GM18502 (cell line): ENCODE results near the gene SHISA3.
A peak's percentile ranks its signal among the peaks of the same experiment; 100 is the strongest.
"Not testable (repeated sequence)": the region's sequence is repeated elsewhere in the genome, so short reads cannot be mapped to it uniquely, and the experiment has no call there.

Experiments used
- ATAC-seq: cut with Tn5 transposase; IDR thresholded peaks from one replicate; pipeline ENCODE4 v1.9.1; 2021; ENCODE audit warnings: mild to moderate bottlenecking; ENCODE audit not compliant: unreplicated experiment, poor library complexity

The SHISA3 gene

DNA sequence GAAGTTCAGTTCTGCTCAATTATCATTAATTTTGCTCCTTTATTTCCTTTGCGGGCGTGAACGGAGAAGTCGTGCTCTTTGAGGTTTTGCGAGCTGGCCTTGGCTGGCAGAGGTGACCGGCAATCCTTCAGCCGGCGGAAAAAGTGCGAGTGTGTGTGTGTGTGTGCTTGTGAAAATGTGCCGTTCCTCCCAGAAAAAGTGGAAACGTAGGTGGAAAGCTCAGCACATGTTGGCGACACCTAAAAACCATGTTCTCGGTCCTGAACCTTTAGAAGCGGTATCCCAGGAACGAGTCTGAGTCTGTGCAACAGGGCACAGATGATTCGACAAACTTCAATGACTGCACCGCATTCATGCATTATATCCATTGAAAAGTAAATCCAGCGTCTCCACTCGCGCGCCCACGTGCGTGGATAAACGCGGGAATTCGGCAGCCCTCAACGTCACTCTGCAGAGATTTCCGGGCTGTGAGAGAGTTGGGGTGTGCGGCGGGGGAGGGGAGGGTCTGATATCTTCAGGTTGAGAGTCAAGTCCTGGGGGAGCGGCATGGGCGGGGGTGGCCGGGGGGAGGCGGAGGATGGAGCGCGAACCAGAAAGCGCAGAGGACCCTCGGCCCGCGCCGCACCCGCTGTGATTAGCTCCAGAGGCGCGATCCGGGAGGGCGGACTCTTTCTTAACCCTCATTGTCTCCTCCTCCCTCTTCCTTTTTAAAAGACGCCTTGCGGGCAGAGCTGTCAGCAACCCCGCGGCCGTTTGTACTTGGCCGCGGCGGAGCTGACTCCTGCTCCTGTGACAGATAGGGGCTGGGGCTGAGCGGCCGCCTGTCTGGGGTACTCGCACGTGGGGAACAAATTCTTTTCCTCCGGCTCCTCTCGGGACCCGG lies at the start of gene SHISA3:
TSS of gene SHISA3 (plus strand) at position 737 of the 883 bp plus-strand sequence. CDS start 569 bp downstream, outside the sequence.
- peak; percentile 57 for ATAC-seq

DNA sequence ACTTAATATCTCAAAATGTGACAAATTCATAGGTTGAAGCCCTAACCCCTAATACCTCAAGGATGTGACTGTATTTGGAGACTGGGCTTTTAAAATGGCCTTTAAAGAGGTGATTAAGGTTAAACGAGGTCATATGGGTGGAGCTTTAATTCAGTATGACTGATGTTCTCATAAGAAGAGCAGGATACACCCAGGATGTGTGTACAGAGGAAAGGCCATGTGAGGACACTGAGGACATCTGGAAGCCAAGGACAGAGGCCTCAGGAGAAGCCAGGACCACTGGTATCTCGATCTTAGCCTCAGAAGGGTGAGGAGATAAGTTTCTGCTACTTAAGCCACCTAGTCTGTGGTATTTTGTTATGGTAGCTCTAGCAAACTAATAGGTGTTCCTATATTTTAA lies 49.0 kb upstream of the SHISA3 start:
- ATAC-seq, result no peak

GRCh38 chr4:42348692-42349091 lies 48.6 kb upstream of the SHISA3 start:
- ATAC-seq, result no peak

DNA sequence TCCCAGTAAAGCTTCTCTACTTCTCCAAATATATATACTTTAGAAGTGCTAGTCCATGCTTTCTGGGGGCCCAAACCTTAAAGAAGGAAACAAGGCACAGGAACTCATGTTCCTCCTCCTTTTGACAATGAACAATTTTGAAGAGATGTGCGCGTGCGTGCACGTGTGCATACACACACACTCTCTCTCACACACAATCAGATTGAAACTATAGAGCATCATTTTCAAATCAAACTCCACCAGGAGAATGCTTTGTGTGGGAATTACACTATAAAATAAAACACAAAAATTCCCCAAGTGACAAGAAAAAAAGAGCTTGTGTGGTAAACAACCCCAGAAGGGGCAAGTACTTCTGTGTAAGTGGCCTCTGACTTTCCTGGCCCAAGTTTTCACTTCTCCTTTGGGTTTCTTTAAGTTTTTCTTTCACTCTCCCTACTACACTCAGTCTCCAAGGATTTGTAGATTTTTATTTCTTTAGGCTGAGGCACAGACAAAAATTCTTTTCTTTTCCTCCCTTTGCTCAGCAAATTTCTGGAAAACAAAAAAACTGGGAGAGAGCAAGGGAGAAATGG lies 46.6 kb upstream of the SHISA3 start:
- peak; percentile 66 for ATAC-seq

DNA sequence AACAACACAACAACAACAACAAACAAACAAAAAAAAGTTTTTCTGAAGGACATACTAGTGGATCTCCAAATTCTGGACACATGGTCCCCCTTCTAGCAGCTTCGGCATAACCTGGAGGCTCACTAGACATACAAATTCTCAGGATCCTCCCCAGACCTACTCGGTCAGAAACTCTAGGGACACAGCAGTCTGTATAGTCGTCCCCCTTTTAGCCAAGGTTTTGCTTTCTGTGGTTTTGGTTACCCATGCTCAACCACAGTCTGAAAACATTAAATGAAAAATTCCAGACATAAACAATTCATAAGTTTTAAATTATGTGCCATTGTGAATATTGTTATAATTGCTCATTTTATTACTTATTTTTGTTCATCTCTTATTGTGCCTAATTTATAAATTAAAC lies 45.2 kb upstream of the SHISA3 start:
- no peak for ATAC-seq

DNA sequence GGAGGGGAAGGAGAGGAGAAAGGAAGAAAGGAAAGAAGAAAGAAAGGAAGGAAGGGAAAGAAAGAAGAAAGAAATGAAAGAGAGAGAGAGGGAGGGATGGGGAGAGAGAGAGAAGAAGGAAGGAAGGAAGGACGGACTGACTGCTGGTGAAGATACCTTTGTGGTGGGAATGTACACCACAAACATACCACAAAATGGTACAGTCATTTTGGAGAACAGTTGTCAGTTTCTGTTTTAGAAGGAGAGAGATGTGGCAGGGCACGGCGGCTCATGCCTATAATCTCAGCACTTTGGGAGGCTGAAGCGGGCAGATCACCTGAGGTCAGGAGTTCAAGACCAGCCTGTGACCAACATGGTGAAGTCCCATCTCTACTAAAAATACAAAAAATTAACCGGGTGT lies 40.0 kb upstream of the SHISA3 start:
- ATAC-seq, result peak; percentile 67

GRCh38 chr4:42359711-42360110 lies 37.6 kb upstream of the SHISA3 start:
- ATAC-seq, result no peak

GRCh38 chr4:42360256-42360669 lies 37.0 kb upstream of the SHISA3 start:
- no peak for ATAC-seq

GRCh38 chr4:42361456-42361855 lies 35.8 kb upstream of the SHISA3 start:
- no peak for ATAC-seq

DNA sequence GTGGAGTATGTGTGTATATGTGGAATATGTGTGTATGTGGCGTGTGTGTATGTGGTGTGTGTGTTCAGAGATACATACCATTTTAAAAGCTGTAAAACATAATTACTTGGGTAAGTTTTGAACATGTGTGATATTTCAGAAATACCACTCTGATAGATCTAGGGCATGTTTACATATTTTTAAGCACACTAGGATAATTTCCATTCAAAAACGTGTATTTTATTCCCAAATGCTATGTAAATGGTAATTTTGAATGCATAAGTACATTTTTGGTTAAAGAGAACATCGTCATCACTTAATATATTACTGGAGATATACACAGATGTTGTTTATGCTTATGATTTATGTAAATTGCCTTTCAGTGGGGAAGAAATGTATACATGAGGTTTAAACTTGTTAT lies 34.7 kb upstream of the SHISA3 start:
- ATAC-seq, result no peak

DNA sequence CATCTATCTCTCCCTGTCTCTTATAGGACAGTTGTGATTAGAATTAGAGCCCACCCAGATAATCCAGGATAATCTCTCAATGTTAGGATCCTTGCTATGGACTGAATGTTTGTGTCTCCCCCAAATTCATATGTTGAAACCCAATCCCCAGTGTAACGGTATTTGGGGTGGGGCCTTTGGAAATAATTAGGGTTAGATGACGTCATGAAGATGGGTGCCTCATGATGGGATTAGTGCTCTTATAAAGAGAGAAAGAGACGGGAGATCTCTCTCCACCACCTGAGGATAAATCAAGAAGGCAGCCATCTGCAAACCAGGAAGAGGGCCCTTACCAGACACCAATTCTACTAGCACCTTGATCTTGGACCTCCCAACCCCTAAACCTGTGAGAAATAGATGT lies 33.7 kb upstream of the SHISA3 start:
- ATAC-seq, result no peak

- ATAC-seq, result no peak
These were observed 32.8 kb upstream of the SHISA3 start for GRCh38 chr4:42364266-42365053.

- no peak for ATAC-seq
These were observed 30.3 kb upstream of the SHISA3 start for GRCh38 chr4:42366959-42367358.

DNA sequence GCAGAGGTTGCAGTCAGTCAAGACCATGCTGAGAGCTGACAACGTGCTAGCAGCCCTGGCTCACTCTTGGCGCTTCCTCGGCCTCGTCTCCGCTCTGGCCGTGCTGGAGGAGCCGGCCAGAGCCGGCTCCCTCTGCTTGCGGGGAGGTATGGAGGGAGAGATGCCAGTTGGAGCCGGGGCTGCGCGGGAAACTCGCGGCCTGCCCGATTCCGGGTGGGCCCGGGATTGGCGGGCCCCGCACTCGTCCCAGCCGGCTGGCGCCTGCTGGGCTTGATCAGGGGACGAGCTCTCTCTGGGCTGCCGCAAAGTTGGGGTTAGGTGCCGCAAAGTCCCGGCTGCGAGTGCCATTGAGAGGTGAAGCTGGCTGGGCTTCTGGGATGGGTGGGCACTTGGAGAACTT lies 27.8 kb upstream of the SHISA3 start:
- no peak for ATAC-seq

GRCh38 chr4:42371305-42372252 lies 25.7 kb upstream of the SHISA3 start:
- peak; percentile 71 for ATAC-seq

DNA sequence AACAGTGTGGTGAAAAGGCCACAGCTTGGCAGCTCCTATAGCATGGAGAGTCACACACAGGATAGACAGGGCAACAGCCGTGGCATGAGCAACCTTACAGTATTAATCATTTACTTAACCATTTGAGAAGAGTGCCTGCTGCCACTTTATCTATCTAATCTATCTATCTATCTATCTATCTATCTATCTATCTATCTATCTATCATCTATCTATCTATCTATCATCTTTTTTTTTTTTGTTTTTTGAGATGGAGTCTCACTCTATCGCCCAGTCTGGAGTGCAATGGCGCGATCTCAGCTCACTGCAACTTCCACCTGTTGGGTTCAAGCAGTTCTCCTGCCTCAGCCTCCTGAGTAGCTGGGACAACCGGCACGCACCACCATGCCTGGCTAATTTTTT lies 25.0 kb upstream of the SHISA3 start:
- ATAC-seq, result not testable (repeated sequence)

- no peak for ATAC-seq
These were observed 19.8 kb upstream of the SHISA3 start for GRCh38 chr4:42377497-42377896.

- ATAC-seq, result no peak
These were observed 15.6 kb upstream of the SHISA3 start for GRCh38 chr4:42381666-42382065.

DNA sequence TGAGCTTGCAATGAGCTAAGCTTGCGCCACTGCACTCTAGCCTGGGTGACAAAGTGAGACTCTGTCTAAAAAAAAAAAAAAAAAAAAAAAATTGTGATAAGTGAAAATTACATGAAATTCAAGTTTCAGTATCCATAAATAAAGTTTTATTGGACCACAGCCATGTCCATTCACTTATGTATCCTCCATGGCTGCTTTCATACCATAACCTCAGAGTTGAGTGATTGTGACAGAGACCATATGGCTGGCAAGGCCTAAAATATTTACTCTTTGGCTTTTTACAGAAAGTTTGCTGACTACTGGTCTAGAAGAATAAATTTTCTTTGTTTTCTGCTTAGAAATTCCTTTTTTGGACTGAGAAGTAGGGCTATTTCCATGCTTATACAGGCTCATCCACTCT lies 11.8 kb upstream of the SHISA3 start:
- ATAC-seq, result no peak
